ENCODE results near the gene MXRA7. TPM values are rescaled to one million over a fixed set of nuclear protein-coding genes. Genes with fewer than 3 reads are reported as not detected.

The MXRA7 gene
- polyA plus RNA-seq, 1 of the 3 experiments (the other 2 are of a cell fraction) = 154 TPM

GRCh38 chr17:76737676-76738467, 27.1 kb upstream of the MXRA7 start, which contains the start of gene MFSD11 (continued):
- TF ChIP-seq RFX5 (IDR thresholded peaks at IDR 0.05; ENCODE audit: low read length) = no peak; the same call in 1 of the 2 replicates
- peak; percentile 84 for TF ChIP-seq NRF1 (IDR thresholded peaks at IDR 0.05; ENCODE audit: low read depth, low read length)
- TF ChIP-seq SMC3 (IDR thresholded peaks at IDR 0.05; ENCODE audit: low read depth, low read length) = no peak
- peak; percentile 87 for TF ChIP-seq SIN3A (IDR thresholded peaks at IDR 0.05; ENCODE audit: borderline replicate concordance, low read depth, low read length)
- TF ChIP-seq POLR2AphosphoS5 (IDR thresholded peaks at IDR 0.05; ENCODE audit: low read depth, low read length) = peak; percentile 32; the same call in 1 of the 2 replicates
- TF ChIP-seq EZH2phosphoT487 (IDR thresholded peaks at IDR 0.05; ENCODE audit: borderline replicate concordance, low read depth) = no peak
- no peak; the same call in 1 of the 2 replicates for TF ChIP-seq PBX3 (IDR thresholded peaks at IDR 0.05)
- TF ChIP-seq TEAD4 (IDR thresholded peaks at IDR 0.05; ENCODE audit: borderline replicate concordance, insufficient read depth) = no peak
- peak; percentile 22; the same call in 1 of the 2 replicates for TF ChIP-seq TAF1 (IDR thresholded peaks at IDR 0.05; ENCODE audit: borderline replicate concordance, low read depth, low read length)
- TF ChIP-seq ELF1 (IDR thresholded peaks at IDR 0.05) = 0 out of 2 replicates have a peak, but pooled peaks have one; percentile 17
- peak; percentile 82 for TF ChIP-seq NFIC (IDR thresholded peaks at IDR 0.05; ENCODE audit: borderline replicate concordance)
- TF ChIP-seq MEF2A (IDR thresholded peaks at IDR 0.05; ENCODE audit: borderline replicate concordance, low read depth) = no peak
- no peak for TF ChIP-seq GATA2 (CRISPR knock-in tag; IDR thresholded peaks at IDR 0.05)

- peak within 1 kb of the TSS; percentile 94 for H3K4me2 ChIP-seq
- H3K36me3 ChIP-seq (replicated peaks in 1 of 2; ENCODE audit: control insufficient read depth in 1 of 2, insufficient read depth in 2 of 2, low read length in 1 of 2) = peaks cover 49 to 54% of the 10 kb centered on the region in 2 experiments
- WGBS (ENCODE audit: low lambda C conversion rate) = under 1% methylated on average over 42 of the region's 60 CpGs
- no peaks in the 10 kb centered on the region for H3K9me3 ChIP-seq
- H3K9me2 ChIP-seq = no peaks in the 10 kb centered on the region
- peaks cover 84% of the 10 kb centered on the region for H3K79me2 ChIP-seq (ENCODE audit: insufficient read depth)
- no peaks in the 10 kb centered on the region for H3K27me3 ChIP-seq (ENCODE audit: insufficient read depth)
- peaks cover 34 to 44% of the 10 kb centered on the region in 2 experiments for H3K4me1 ChIP-seq (ENCODE audit: control insufficient read depth in 1 of 2, insufficient read depth in 2 of 2, low read depth in 1 of 2, low read length in 1 of 2)
- H3K4me3 ChIP-seq (ENCODE audit: low read depth in 2 of 2, low read length in 1 of 2) = peak within 1 kb of the TSS; percentile 93 to 100
- DNase-seq = peak; percentile 100
- H3F3A ChIP-seq (replicated peaks; ENCODE audit: insufficient read depth) = peaks cover 30% of the 10 kb centered on the region
- ChIA-PET CTCF (interaction anchor here (0.8 to 5.8 kb wide), 6 partner anchors 9 to 510 kb away, joined by 3 to 34 read pairs (median 3); partner anchors contain the start of genes JMJD6, METTL23 and MGAT5B), POLR2A (interaction anchor here (0.6 to 4.6 kb wide), 19 partner anchors 8 to 1303 kb away, joined by 3 to 47 read pairs (median 4); partner anchors contain the start of genes JMJD6 and METTL23)
- peak within 1 kb of the TSS; percentile 87 for H2AFZ ChIP-seq (ENCODE audit: low read depth)
- peak within 1 kb of the TSS; percentile 95 for H3K9ac ChIP-seq
- peak within 1 kb of the TSS; percentile 98 to 100 for H3K27ac ChIP-seq (ENCODE audit: low read depth in 2 of 2, low read length in 1 of 2)
- H4K20me1 ChIP-seq (ENCODE audit: insufficient read depth) = peaks cover 41% of the 10 kb centered on the region
- TF ChIP-seq PBX3 (IDR thresholded peaks at IDR 0.05) (peak; percentile 31), NRF1 (IDR thresholded peaks at IDR 0.05; ENCODE audit: low read depth, low read length) (peak; percentile 97), NFIC (IDR thresholded peaks at IDR 0.05; ENCODE audit: borderline replicate concordance) (no peak), REST (IDR thresholded peaks at IDR 0.05; ENCODE audit: low read depth, low read length) (peak; percentile 84), EP300 (IDR thresholded peaks at IDR 0.05; ENCODE audit: borderline replicate concordance in 1 of 2, low read depth in 1 of 2, low read length in 1 of 2) (peak in 1 of 2 experiments; percentile 26; a peak in 1 of 4 replicates), POLR2AphosphoS5 (IDR thresholded peaks at IDR 0.05; ENCODE audit: low read depth, low read length) (peak; percentile 100), CTCF (IDR thresholded peaks at IDR 0.05) (no peak), MXI1 (IDR thresholded peaks at IDR 0.05; ENCODE audit: low read depth, low read length) (peak; percentile 13; the same call in 1 of the 2 replicates), RFX5 (IDR thresholded peaks at IDR 0.05; ENCODE audit: low read length) (no peak), ELF1 (IDR thresholded peaks at IDR 0.05) (peak; percentile 63), SMC3 (IDR thresholded peaks at IDR 0.05; ENCODE audit: low read depth, low read length) (no peak), JUND (IDR thresholded peaks at IDR 0.05) (no peak; the same call in 1 of the 2 replicates), CHD2 (IDR thresholded peaks at IDR 0.05; ENCODE audit: low read length, partially characterized antibody) (peak; percentile 70), RXRA (IDR thresholded peaks at IDR 0.05; ENCODE audit: borderline replicate concordance, low read depth) (no peak; the same call in 1 of the 2 replicates)
Observed at GRCh38 chr17:76737082-76737675, 26.4 kb upstream of the MXRA7 start, which contains the start of gene SRSF2. Gene SRSF2, minus strand, starts transcription at chr17:76737331. Its CDS starts 171 bp downstream, at chr17:76737160.

All from SK-N-SH (cell line).